Measurements from ENCODE around the gene LIPA. TPM values are rescaled to one million over a fixed set of nuclear protein-coding genes. Genes with fewer than 3 reads are reported as not detected.

LIPA gene
- total and polyA plus RNA-seq, 7 experiments from 2014 or later = 19.9 to 97.8 (median 49.1) TPM

- CTCF ChIA-PET = interaction anchor here (0.6 to 1.1 kb wide), 2 partner anchors 13 to 160 kb away, joined by 3 read pairs; partner anchors contain the start of gene IFIT1
- Histone ChIP-seq H3K9me3 (ENCODE audit: control insufficient read depth in 2 of 3, low read length in 3 of 3) (no peaks in the 10 kb centered on the region), H3K27ac (ENCODE audit: low read depth, low read length) (no peak overlapping the region), H3K4me3 (ENCODE audit: low read length) (no peak overlapping the region), H3K27me3 (ENCODE audit: control insufficient read depth in 2 of 2, insufficient read depth in 2 of 2, low read length in 2 of 2) (no peaks in the 10 kb centered on the region), H3K4me1 (ENCODE audit: control insufficient read depth in 2 of 2, insufficient read depth in 2 of 2, low read length in 2 of 2) (no peaks in the 10 kb centered on the region), H3K36me3 (ENCODE audit: control insufficient read depth in 2 of 3, insufficient read depth in 3 of 3, low read length in 3 of 3) (peaks cover 0 to 37% (median 0%) of the 10 kb centered on the region in 3 experiments)
- H3K4me3 Mint-ChIP-seq = no peak overlapping the region
- H3K9me3 Mint-ChIP-seq = peaks cover 0 to 1% (median 0%) of the 10 kb centered on the region in 11 donors
- DNase-seq (no peak), ATAC-seq (no peak)
- intact Hi-C loops (cut with micrococcal nuclease) = no loop called here
- no peaks in the 10 kb centered on the region for H3K27me3 Mint-ChIP-seq
- H3K36me3 Mint-ChIP-seq = peaks cover 7 to 68% (median 26%) of the 10 kb centered on the region in 5 donors
- POLR2A ChIA-PET = no interaction called here
- no peak overlapping the region for H3K27ac Mint-ChIP-seq
- peaks cover 0 to 6% (median 0%) of the 10 kb centered on the region in 7 donors for H3K4me1 Mint-ChIP-seq
Measured at GRCh38 chr10:89233033-89233432, 18.5 kb downstream of the LIPA start.

DNA sequence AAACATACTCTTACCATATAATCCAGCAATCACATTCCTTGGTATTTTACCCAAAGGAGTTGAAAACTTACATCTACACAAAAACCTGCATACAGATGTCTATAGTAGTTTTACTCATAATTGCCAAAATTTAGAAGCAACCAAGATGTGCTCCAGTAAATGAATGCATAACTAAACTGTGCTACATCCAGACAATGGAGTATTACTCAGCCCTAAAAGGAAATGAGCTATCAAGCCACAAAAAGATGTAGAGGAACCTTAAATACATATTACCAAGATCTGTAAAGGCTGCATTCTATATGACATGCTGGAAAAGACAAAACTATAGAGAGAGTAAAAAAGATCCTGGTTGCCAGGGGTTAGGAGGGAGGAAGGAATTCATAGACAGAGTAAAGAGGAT is 22.6 kb downstream of the LIPA start:
- H3K36me3 Mint-ChIP-seq = peaks cover 0 to 55% (median 23%) of the 10 kb centered on the region in 5 donors
- ATAC-seq = no peak
- H3K4me1 Mint-ChIP-seq = peaks cover 0 to 15% (median 10%) of the 10 kb centered on the region in 7 donors
- H3K36me3 ChIP-seq (ENCODE audit: control insufficient read depth in 2 of 3, insufficient read depth in 3 of 3, low read length in 3 of 3) = peaks cover 0 to 32% (median 0%) of the 10 kb centered on the region in 3 experiments
- no peaks in the 10 kb centered on the region for H3K4me1 ChIP-seq (ENCODE audit: control insufficient read depth in 2 of 2, insufficient read depth in 2 of 2, low read length in 2 of 2)
- ChIA-PET CTCF (no interaction called here), POLR2A (no interaction called here)
- no peak overlapping the region for H3K27ac Mint-ChIP-seq
- no peak overlapping the region for H3K4me3 Mint-ChIP-seq
- peaks cover 0 to 1% (median 0%) of the 10 kb centered on the region in 11 donors for H3K9me3 Mint-ChIP-seq
- no peak overlapping the region for H3K27ac ChIP-seq (ENCODE audit: low read depth, low read length)
- intact Hi-C loops (cut with micrococcal nuclease) = no loop called here
- DNase-seq = no peak
- no peaks in the 10 kb centered on the region for H3K9me3 ChIP-seq (ENCODE audit: control insufficient read depth in 2 of 3, low read length in 3 of 3)
- no peaks in the 10 kb centered on the region for H3K27me3 Mint-ChIP-seq
- no peaks in the 10 kb centered on the region for H3K27me3 ChIP-seq (ENCODE audit: control insufficient read depth in 2 of 2, insufficient read depth in 2 of 2, low read length in 2 of 2)
- H3K4me3 ChIP-seq (ENCODE audit: low read length) = no peak overlapping the region

DNA sequence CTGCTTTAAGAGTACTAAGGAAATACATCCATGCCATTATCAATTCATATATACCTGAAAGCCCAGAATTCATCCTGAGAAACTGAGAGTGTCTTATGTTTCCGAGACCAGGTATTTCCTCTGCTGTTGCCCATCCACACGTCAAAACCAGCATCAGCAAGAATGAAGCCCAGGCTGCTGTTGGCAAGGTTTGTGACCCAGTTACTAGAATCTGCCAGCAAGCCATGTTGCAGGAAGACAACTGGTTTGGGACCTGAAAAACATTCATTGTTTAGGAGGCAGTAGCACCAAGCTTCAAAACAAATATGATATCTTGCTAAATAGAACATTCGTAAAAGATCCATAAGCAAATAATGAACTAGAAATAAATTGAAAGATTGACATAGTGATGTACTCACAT is 23.4 kb downstream of the LIPA start:
- Histone ChIP-seq H3K9me3 (ENCODE audit: control insufficient read depth in 2 of 3, low read length in 3 of 3) (no peaks in the 10 kb centered on the region), H3K4me3 (ENCODE audit: low read length) (no peak overlapping the region), H3K27ac (ENCODE audit: low read depth, low read length) (no peak overlapping the region), H3K4me1 (ENCODE audit: control insufficient read depth in 2 of 2, insufficient read depth in 2 of 2, low read length in 2 of 2) (no peaks in the 10 kb centered on the region), H3K36me3 (ENCODE audit: control insufficient read depth in 2 of 3, insufficient read depth in 3 of 3, low read length in 3 of 3) (peaks cover 0 to 30% (median 0%) of the 10 kb centered on the region in 3 experiments), H3K27me3 (ENCODE audit: control insufficient read depth in 2 of 2, insufficient read depth in 2 of 2, low read length in 2 of 2) (no peaks in the 10 kb centered on the region)
- ChIA-PET CTCF (no interaction called here), POLR2A (no interaction called here)
- DNase-seq = no peak
- intact Hi-C loops (cut with micrococcal nuclease) = no loop called here
- H3K27ac Mint-ChIP-seq = no peak overlapping the region
- H3K4me1 Mint-ChIP-seq = peaks cover 0 to 15% (median 10%) of the 10 kb centered on the region in 7 donors
- H3K27me3 Mint-ChIP-seq = no peaks in the 10 kb centered on the region
- ATAC-seq = no peak
- H3K36me3 Mint-ChIP-seq = peaks cover 0 to 50% (median 23%) of the 10 kb centered on the region in 5 donors
- no peaks in the 10 kb centered on the region for H3K9me3 Mint-ChIP-seq
- H3K4me3 Mint-ChIP-seq = no peak overlapping the region

DNA sequence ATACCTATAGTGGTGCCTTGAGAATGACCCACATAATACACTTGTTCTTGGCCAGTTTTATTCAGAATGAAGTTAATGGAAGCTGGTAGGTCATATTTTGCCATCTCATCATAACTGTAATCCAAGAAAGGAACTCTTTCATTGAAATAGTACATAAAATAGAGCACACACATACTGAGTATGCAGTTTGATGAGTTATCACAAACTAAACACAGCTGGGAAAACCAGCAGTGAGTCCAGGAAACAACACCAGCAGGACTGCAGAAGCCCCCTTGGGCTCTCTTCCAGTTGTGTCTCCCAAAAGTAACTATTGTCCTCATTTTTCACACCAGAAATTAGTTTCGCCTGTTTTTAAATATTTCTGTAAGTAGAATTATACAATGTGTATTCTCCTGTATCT is 24.7 kb downstream of the LIPA start:
- ATAC-seq = no peak
- Histone ChIP-seq H3K4me1 (ENCODE audit: control insufficient read depth in 2 of 2, insufficient read depth in 2 of 2, low read length in 2 of 2) (no peaks in the 10 kb centered on the region), H3K4me3 (ENCODE audit: low read length) (no peak overlapping the region), H3K9me3 (ENCODE audit: control insufficient read depth in 2 of 3, low read length in 3 of 3) (no peaks in the 10 kb centered on the region), H3K36me3 (ENCODE audit: control insufficient read depth in 2 of 3, insufficient read depth in 3 of 3, low read length in 3 of 3) (peaks cover 0 to 26% (median 0%) of the 10 kb centered on the region in 3 experiments), H3K27me3 (ENCODE audit: control insufficient read depth in 2 of 2, insufficient read depth in 2 of 2, low read length in 2 of 2) (no peaks in the 10 kb centered on the region), H3K27ac (ENCODE audit: low read depth, low read length) (no peak overlapping the region)
- Mint-ChIP-seq H3K36me3 (peaks cover 0 to 46% (median 19%) of the 10 kb centered on the region in 5 donors), H3K27me3 (no peaks in the 10 kb centered on the region), H3K9me3 (no peaks in the 10 kb centered on the region), H3K4me1 (peaks cover 0 to 15% (median 10%) of the 10 kb centered on the region in 7 donors), H3K27ac (no peak overlapping the region), H3K4me3 (no peak overlapping the region)
- ChIA-PET POLR2A (no interaction called here), CTCF (no interaction called here)
- DNase-seq = no peak
- intact Hi-C loops (cut with micrococcal nuclease) = no loop called here

GRCh38 chr10:89224739-89225443 is 26.7 kb downstream of the LIPA start:
- Mint-ChIP-seq H3K27me3 (no peaks in the 10 kb centered on the region), H3K27ac (peak overlapping the region in 6 of 9 donors; percentile 12 to 70 (median 36)), H3K4me3 (peak overlapping the region in 9 of 10 donors; percentile 5 to 80 (median 57)), H3K36me3 (peaks cover 0 to 35% (median 16%) of the 10 kb centered on the region in 5 donors), H3K4me1 (peaks cover 0 to 15% (median 10%) of the 10 kb centered on the region in 7 donors), H3K9me3 (no peaks in the 10 kb centered on the region)
- DNase-seq (no peak), ATAC-seq (peak; percentile 54)
- H3K27ac ChIP-seq (ENCODE audit: low read depth, low read length) = no peak overlapping the region
- intact Hi-C loops (cut with micrococcal nuclease) = no loop called here
- no peaks in the 10 kb centered on the region for H3K27me3 ChIP-seq (ENCODE audit: control insufficient read depth in 2 of 2, insufficient read depth in 2 of 2, low read length in 2 of 2)
- H3K4me3 ChIP-seq (ENCODE audit: low read length) = no peak overlapping the region
- ChIA-PET POLR2A (no interaction called here), CTCF (interaction anchor here (0.9 to 1.3 kb wide), 2 partner anchors 7 to 291 kb away, joined by 3 to 6 read pairs; no protein-coding TSS in a partner anchor)
- H3K9me3 ChIP-seq (ENCODE audit: control insufficient read depth in 2 of 3, low read length in 3 of 3) = no peaks in the 10 kb centered on the region
- peaks cover 0 to 18% (median 0%) of the 10 kb centered on the region in 3 experiments for H3K36me3 ChIP-seq (ENCODE audit: control insufficient read depth in 2 of 3, insufficient read depth in 3 of 3, low read length in 3 of 3)
- H3K4me1 ChIP-seq (ENCODE audit: control insufficient read depth in 2 of 2, insufficient read depth in 2 of 2, low read length in 2 of 2) = no peaks in the 10 kb centered on the region

- ATAC-seq (no peak), DNase-seq (no peak)
- peaks cover 6 to 24% (median 19%) of the 10 kb centered on the region in 7 donors for H3K4me1 Mint-ChIP-seq
- H3K9me3 Mint-ChIP-seq = no peaks in the 10 kb centered on the region
- H3K4me3 Mint-ChIP-seq = no peak overlapping the region
- peaks cover 0 to 13% (median 0%) of the 10 kb centered on the region in 3 experiments for H3K36me3 ChIP-seq (ENCODE audit: control insufficient read depth in 2 of 3, insufficient read depth in 3 of 3, low read length in 3 of 3)
- H3K27me3 Mint-ChIP-seq = no peaks in the 10 kb centered on the region
- ChIA-PET POLR2A (interaction anchor here (0.7 kb wide), 1 partner anchor 232 kb away, joined by 3 read pairs; no protein-coding TSS in a partner anchor), CTCF (interaction anchor here (0.7 to 0.8 kb wide), 2 partner anchors 285 to 289 kb away, joined by 3 to 5 read pairs; no protein-coding TSS in a partner anchor)
- no peak overlapping the region for H3K4me3 ChIP-seq (ENCODE audit: low read length)
- H3K27ac ChIP-seq (ENCODE audit: low read depth, low read length) = no peak overlapping the region
- no peaks in the 10 kb centered on the region for H3K9me3 ChIP-seq (ENCODE audit: control insufficient read depth in 2 of 3, low read length in 3 of 3)
- intact Hi-C loops (cut with micrococcal nuclease) = no loop called here
- peak overlapping the region in 2 of 9 donors; percentile 38 to 57 for H3K27ac Mint-ChIP-seq
- H3K36me3 Mint-ChIP-seq = peaks cover 0 to 16% (median under 1%) of the 10 kb centered on the region in 5 donors
- peaks cover 0 to 6% of the 10 kb centered on the region in 2 donors for H3K4me1 ChIP-seq (ENCODE audit: control insufficient read depth in 2 of 2, insufficient read depth in 2 of 2, low read length in 2 of 2)
- no peaks in the 10 kb centered on the region for H3K27me3 ChIP-seq (ENCODE audit: control insufficient read depth in 2 of 2, insufficient read depth in 2 of 2, low read length in 2 of 2)
Measured at GRCh38 chr10:89221919-89222318, 29.7 kb downstream of the LIPA start.
